ENCODE results near the gene MUC13.

MUC13 gene

GRCh38 chr3:124862006-124862405 is 72.5 kb downstream of the MUC13 start:
- DNase-seq: no peak

- DNase-seq: no peak
These were observed 73.5 kb downstream of the MUC13 start for GRCh38 chr3:124861041-124861440.

- no peak for DNase-seq
These were observed 74.0 kb downstream of the MUC13 start for GRCh38 chr3:124860599-124860998.

- no peak for DNase-seq
These were observed 75.5 kb downstream of the MUC13 start for GRCh38 chr3:124859025-124859424.

GRCh38 chr3:124858275-124858674 is 76.3 kb downstream of the MUC13 start:
- DNase-seq: no peak

GRCh38 chr3:124856677-124857076 is 77.9 kb downstream of the MUC13 start:
- DNase-seq: no peak

Data from activated CD4-positive, CD25-positive, alpha-beta regulatory T cell treated with anti-CD3 and anti-CD28 coated beads, Interleukin-2, amount 50 U/mL, for 72 hours (primary cell).